A549 (cell line): ENCODE data around the gene FHIP1A.

Experiments used
- CTCF ChIP-seq: fragments of >200 bp; sonication (Bioruptor Twin); formaldehyde crosslinking; IDR thresholded peaks from 3 replicates; pipeline ENCODE4 v1.5.1; 2016
- POLR2A ChIP-seq: IDR thresholded peaks from 2 replicates; pipeline ENCODE4 v1.6.1; 2012; ENCODE audit warnings: mild to moderate bottlenecking, low read length

DNA sequence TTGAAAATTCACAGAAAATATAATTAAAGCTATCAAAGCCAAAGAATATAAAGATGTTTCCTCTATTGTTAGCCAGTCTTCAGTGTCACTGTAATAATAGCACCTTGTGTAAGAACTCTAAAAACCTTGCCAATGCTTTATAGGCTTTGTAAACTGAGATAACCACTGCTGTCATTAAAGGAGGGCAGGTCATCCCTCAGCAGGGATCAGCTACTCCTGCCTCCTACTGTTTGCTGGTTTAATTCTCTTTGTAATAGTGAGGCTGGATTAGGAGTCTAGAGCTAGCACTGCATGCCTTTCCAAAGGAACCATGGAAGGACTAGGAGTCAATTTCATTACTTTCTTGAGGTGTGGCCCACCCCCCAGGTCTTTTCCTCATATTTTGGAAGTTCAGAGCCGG lies 46.2 kb downstream of the FHIP1A start:
- TF ChIP-seq CTCF (no peak), POLR2A (no peak)
